IMR-90 (cell line): ENCODE results near the gene RAB11B. TPM values are rescaled to one million over a fixed set of nuclear protein-coding genes. Genes with fewer than 3 reads are reported as not detected.

ENCODE experiments used
- ATAC-seq: fragments of 200-7000 bp; cut with Tn5 transposase; 2 replicates; pipeline ENCODE4 v1.9.1; 2020; ENCODE audit warnings: low read depth, mild to moderate bottlenecking, moderate library complexity
- BruUV-seq: library from RNA; stranded (reverse); fragments of 400-500 nt; replicated peaks from 2 replicates; lab custom pipeline; 2021; lab: Mats Ljungman, UMichigan
- CTCF ChIA-PET: fragments of 300-600 bp; formaldehyde crosslinking; extraction: SDS; loops from one replicate; lab custom pipeline; 2021; ENCODE audit warnings: antibody characterized with exemption; lab: Yijun Ruan, JAX
- POLR2A ChIA-PET: fragments of 300-600 bp; sonication (Branson Sonifier 250); formaldehyde crosslinking; loops from one replicate; lab custom pipeline; 2022; ENCODE audit warnings: antibody characterized with exemption; ENCODE audit not compliant: unreplicated experiment; lab: Charles Lee
- DNase-seq: peaks from one replicate; pipeline ENCODE4 v3.0.0; 2013
- H2AFZ ChIP-seq: replicated peaks from 2 replicates; pipeline ENCODE3; 2013; ENCODE audit warnings: low read length, mild to moderate bottlenecking; ENCODE audit not compliant: poor library complexity
- H2AK5ac ChIP-seq: 2 replicates; pipeline ENCODE4 v1.6.1; 2013; ENCODE audit warnings: low read depth, low read length, inconsistent platforms
- H2AK9ac ChIP-seq: replicated peaks from 2 replicates; pipeline ENCODE3; 2013; ENCODE audit warnings: mild to moderate bottlenecking, low read depth, low read length, moderate library complexity; ENCODE audit not compliant: poor library complexity
- H2BK120ac ChIP-seq: 2 replicates; pipeline ENCODE4 v1.6.1; 2013; ENCODE audit warnings: low read depth, low read length, inconsistent platforms
- H2BK15ac ChIP-seq: 3 replicates; pipeline ENCODE4 v1.6.1; 2013; ENCODE audit warnings: low read depth, low read length, inconsistent platforms
- H2BK20ac ChIP-seq: 2 replicates; pipeline ENCODE4 v1.6.1; 2013; ENCODE audit warnings: low read depth, mild to moderate bottlenecking, inconsistent platforms, low read length, moderate library complexity
- H2BK5ac ChIP-seq: 2 replicates; pipeline ENCODE4 v1.6.1; 2013; ENCODE audit warnings: mild to moderate bottlenecking, low read depth, low read length, inconsistent platforms; ENCODE audit not compliant: poor library complexity, severe bottlenecking
- H3K14ac ChIP-seq: replicated peaks from 2 replicates; pipeline ENCODE4 v1.6.1; 2013; ENCODE audit warnings: low read depth, low read length, inconsistent platforms
- H3K18ac ChIP-seq: 2 replicates; pipeline ENCODE4 v1.6.1; 2013; ENCODE audit warnings: low read depth, low read length, control low read depth
- H3K23ac ChIP-seq: 2 replicates; pipeline ENCODE4 v1.6.1; 2013; ENCODE audit warnings: low read depth, low read length, inconsistent platforms
- H3K27ac ChIP-seq: 2 replicates; pipeline ENCODE4 v1.5.1; 2013; ENCODE audit warnings: mild to moderate bottlenecking, control low read depth, low read length; ENCODE audit not compliant: insufficient read depth
- H3K27me3 ChIP-seq: 2 replicates; pipeline ENCODE4 v1.6.1; 2013; ENCODE audit warnings: low read length; ENCODE audit not compliant: control insufficient read depth, insufficient read depth
- H3K36me3 ChIP-seq: 2 replicates; pipeline ENCODE4 v1.6.1; 2013; ENCODE audit warnings: low read length, mixed read lengths; ENCODE audit not compliant: control insufficient read depth, insufficient read depth
- H3K4ac ChIP-seq: 2 replicates; pipeline ENCODE4 v1.6.1; 2013; ENCODE audit warnings: low read depth, low read length, inconsistent platforms
- H3K4me1 ChIP-seq: 2 replicates; pipeline ENCODE4 v1.6.1; 2013; ENCODE audit warnings: low read length, mixed read lengths; ENCODE audit not compliant: control insufficient read depth, insufficient read depth
- H3K4me2 ChIP-seq: 2 replicates; pipeline ENCODE4 v1.6.1; 2013; ENCODE audit warnings: low read depth, mild to moderate bottlenecking, control low read depth, low read length, moderate library complexity
- H3K4me3 ChIP-seq: 2 replicates; pipeline ENCODE4 v1.5.1; 2013; ENCODE audit warnings: low read depth, mild to moderate bottlenecking, control low read depth, low read length, moderate library complexity; ENCODE audit not compliant: insufficient read depth
- H3K56ac ChIP-seq: 2 replicates; pipeline ENCODE4 v1.6.1; 2013; ENCODE audit warnings: low read length, inconsistent platforms; ENCODE audit not compliant: insufficient read depth; ENCODE audit errors: extremely low read depth
- H3K79me1 ChIP-seq, 2 experiments: 2 replicates each; pipeline ENCODE4 v1.6.1; 2013; ENCODE audit warnings: low read length in 2 of 2, inconsistent platforms in 1 of 2, low read depth in 1 of 2
- H3K9ac ChIP-seq: 2 replicates; pipeline ENCODE4 v1.6.1; 2013; ENCODE audit warnings: low read depth, low read length, control low read depth
- H3K9me1 ChIP-seq: 2 replicates; pipeline ENCODE4 v1.6.1; 2013; ENCODE audit warnings: low read length, inconsistent platforms; ENCODE audit not compliant: insufficient read depth
- H3K9me3 ChIP-seq: 2 replicates; pipeline ENCODE4 v1.6.1; 2013; ENCODE audit warnings: low read length; ENCODE audit not compliant: control insufficient read depth, insufficient read depth
- H4K20me1 ChIP-seq: 2 replicates; pipeline ENCODE4 v1.6.1; 2013; ENCODE audit warnings: low read length, inconsistent platforms; ENCODE audit not compliant: insufficient read depth
- H4K5ac ChIP-seq: 2 replicates; pipeline ENCODE4 v1.6.1; 2013; ENCODE audit warnings: mild to moderate bottlenecking, low read depth, low read length, control low read depth
- H4K8ac ChIP-seq, 2 experiments: 2 replicates each; pipeline ENCODE4 v1.6.1; 2013; ENCODE audit warnings: low read depth in 2 of 2, low read length in 2 of 2, control low read depth in 1 of 2, inconsistent platforms in 1 of 2
- H4K91ac ChIP-seq: 2 replicates; pipeline ENCODE4 v1.6.1; 2013; ENCODE audit warnings: low read depth, low read length, inconsistent platforms; ENCODE audit not compliant: insufficient read depth
- BHLHE40 ChIP-seq: fragments of 150-350 bp; IDR thresholded peaks from 2 replicates; pipeline ENCODE4 v1.6.1; 2016; ENCODE audit warnings: mild to moderate bottlenecking, low read depth, low read length
- CEBPB ChIP-seq: IDR thresholded peaks from 2 replicates; pipeline ENCODE4 v1.6.1; 2012; ENCODE audit warnings: low read depth, low read length, improper control_type of control experiment
- CHD1 ChIP-seq: IDR thresholded peaks from 2 replicates; pipeline ENCODE4 v1.6.1; 2012; ENCODE audit warnings: low read depth, low read length, improper control_type of control experiment
- CTCF ChIP-seq: conservative IDR thresholded peaks from 2 replicates; pipeline ENCODE4 v1.5.1; 2012; ENCODE audit warnings: mild to moderate bottlenecking, low read depth, low read length, improper control_type of control experiment
- ELK1 ChIP-seq: fragments of 150-350 bp; IDR thresholded peaks from 2 replicates; pipeline ENCODE4 v1.6.1; 2016; ENCODE audit warnings: low read depth, mild to moderate bottlenecking, low read length, moderate library complexity, borderline replicate concordance
- FOS ChIP-seq: fragments of 150-350 bp; IDR thresholded peaks from 2 replicates; pipeline ENCODE4 v1.6.1; 2016; ENCODE audit warnings: low read depth, low read length
- MAZ ChIP-seq: IDR thresholded peaks from 2 replicates; pipeline ENCODE4 v1.6.1; 2012; ENCODE audit warnings: low read depth, mild to moderate bottlenecking, low read length, improper control_type of control experiment, moderate library complexity, borderline replicate concordance
- MXI1 ChIP-seq: IDR thresholded peaks from 2 replicates; pipeline ENCODE4 v1.6.1; 2012; ENCODE audit warnings: low read depth, mild to moderate bottlenecking, low read length, moderate library complexity, borderline replicate concordance
- NFE2L2 ChIP-seq: fragments of 150-350 bp; IDR thresholded peaks from 2 replicates; pipeline ENCODE4 v1.6.1; 2016; ENCODE audit warnings: low read depth, mild to moderate bottlenecking, low read length
- POLR2A ChIP-seq: IDR thresholded peaks from 2 replicates; pipeline ENCODE4 v1.6.1; 2012; ENCODE audit warnings: mild to moderate bottlenecking, low read depth, low read length
- RAD21 ChIP-seq: IDR thresholded peaks from 2 replicates; pipeline ENCODE4 v1.6.1; 2012; ENCODE audit warnings: low read length, improper control_type of control experiment
- RCOR1 ChIP-seq: IDR thresholded peaks from 2 replicates; pipeline ENCODE4 v1.6.1; 2012; ENCODE audit warnings: mild to moderate bottlenecking, low read length, improper control_type of control experiment; ENCODE audit not compliant: insufficient replicate concordance
- RFX5 ChIP-seq: IDR thresholded peaks from 2 replicates; pipeline ENCODE4 v1.8.0; 2012; ENCODE audit warnings: low read depth, mild to moderate bottlenecking, low read length, moderate library complexity
- SMC3 ChIP-seq: fragments of 150-350 bp; IDR thresholded peaks from 2 replicates; pipeline ENCODE4 v1.6.1; 2016; ENCODE audit warnings: low read depth, mild to moderate bottlenecking, antibody characterized with exemption, low read length, moderate library complexity
- WGBS, 2 experiments: methylation state at CpG; one replicate each; pipeline versions ENCODE4 v1.1.5 to v1.1.7; 2013; ENCODE audit warnings: missing lambda C conversion rate in 2 of 2; ENCODE audit not compliant: insufficient read length in 1 of 2; ENCODE audit errors: extremely low coverage in 2 of 2; 5-methylcytosine and 5-hydroxymethylcytosine counted together
- dilution Hi-C: fragments of 300-500 bp; cut with HindIII; formaldehyde crosslinking; loops from one replicate; pipeline ENCODE4 v1.14.3; 2018; ENCODE audit warnings: low sequenced_read_pairs; ENCODE audit not compliant: unreplicated experiment
- in situ Hi-C: fragments of 300-500 bp; cut with MboI; formaldehyde crosslinking; loops from 3 replicates; pipeline ENCODE4 v1.14.3; 2019; ENCODE audit warnings: low sequenced_read_pairs, inconsistent platforms, mixed read lengths
- intact Hi-C: fragments of 100-400 bp; cut with micrococcal nuclease; formaldehyde crosslinking; loops from 2 replicates; pipeline ENCODE4 v1.10.0; 2022
- polyA plus RNA-seq, 3 experiments: library from polyadenylated mRNA; depleted of rRNA; stranded (reverse); fragments of >200 nt; gene quantifications; 2 replicates each; pipeline ENCODE4 v1.2.3, GENCODE V29; 2012; ENCODE audit warnings: low replicate concordance in 1 of 3
- total RNA-seq: library from RNA; depleted of rRNA; stranded (reverse); fragments of >200 nt; gene quantifications from 2 replicates; pipeline ENCODE4 v1.2.3, GENCODE V29; 2012

Gene RAB11B
- total and polyA plus RNA-seq, 2 of the 4 experiments (the other 2 are of a cell fraction): 8.2 to 117 TPM

GRCh38 chr19:8361921-8362793 is 28.0 kb upstream of the RAB11B start:
- WGBS, 2 experiments: 0% methylated on average over 2 of the region's 12 CpGs; no CpG with 5 or more reads in 1 of the 2 experiments
- peak overlapping the region; percentile 18; the same call in 1 of the 2 replicates for H4K5ac ChIP-seq
- peak overlapping the region; percentile 70; the same call in 1 of the 2 replicates for H3K23ac ChIP-seq
- CTCF ChIA-PET: no interaction called here
- peak overlapping the region; percentile 96 for H2AK5ac ChIP-seq
- peak overlapping the region; percentile 24; the same call in 1 of the 2 replicates for H3K9ac ChIP-seq
- peaks cover 12% of the 10 kb centered on the region for H4K20me1 ChIP-seq
- peak overlapping the region; percentile 63 to 68 for H4K8ac ChIP-seq
- H2BK120ac ChIP-seq: peak overlapping the region; percentile 81
- H2AK9ac ChIP-seq: peak overlapping the region; percentile 8
- in situ Hi-C loops (no loop called here), intact Hi-C loops (no loop called here), dilution Hi-C loops (no loop called here)
- H2AFZ ChIP-seq: peak overlapping the region; percentile 63
- no peaks in the 10 kb centered on the region for H3K9me3 ChIP-seq
- H3K4me3 ChIP-seq: no peak overlapping the region
- peak overlapping the region; percentile 46 for H3K27ac ChIP-seq
- H3K9me1 ChIP-seq: peaks cover 7% of the 10 kb centered on the region; the same call in 1 of the 2 replicates
- H3K27me3 ChIP-seq: no peaks in the 10 kb centered on the region
- no peaks in the 10 kb centered on the region for H3K36me3 ChIP-seq
- peak overlapping the region; percentile 70 for H2BK5ac ChIP-seq
- peak overlapping the region; percentile 29 for H3K4me2 ChIP-seq
- BruUV-seq: no TSS peak
- peaks cover 17% of the 10 kb centered on the region for H3K4me1 ChIP-seq
- peak overlapping the region; percentile 74 for H3K14ac ChIP-seq
- DNase-seq (peak; percentile 99), ATAC-seq (peak; percentile 71)
- peaks cover 0 to 19% of the 10 kb centered on the region in 2 experiments; a peak in 1 of 4 replicates for H3K79me1 ChIP-seq
- H3K56ac ChIP-seq: peak overlapping the region; percentile 28; the same call in 1 of the 2 replicates
- POLR2A ChIA-PET: no interaction called here
- H3K18ac ChIP-seq: peak overlapping the region; percentile 11
- H2BK20ac ChIP-seq: peak overlapping the region; percentile 96
- peak overlapping the region; percentile 83 for H4K91ac ChIP-seq
- peak overlapping the region; percentile 87 for H3K4ac ChIP-seq
- peak overlapping the region; percentile 92 for H2BK15ac ChIP-seq
- TF ChIP-seq RCOR1 (peak; percentile 74), CTCF (no peak), RAD21 (no peak), NFE2L2 (peak; percentile 64; the same call in 1 of the 2 replicates), BHLHE40 (peak; percentile 60; the same call in 1 of the 2 replicates), CHD1 (no peak), ELK1 (no peak), RFX5 (no peak), POLR2A (0 out of 2 replicates have a peak, but pooled peaks have one; percentile 35), MAZ (peak; percentile 92), MXI1 (0 out of 2 replicates have a peak, but pooled peaks have one; percentile 43), CEBPB (peak; percentile 43), SMC3 (peak; percentile 6; the same call in 1 of the 2 replicates), FOS (peak; percentile 80)
